AG04450 (cell line): ENCODE data around the gene OSGEP. TPM values are rescaled to one million over a fixed set of nuclear protein-coding genes. Genes with fewer than 3 reads are reported as not detected.
A peak's percentile ranks its signal among the peaks of the same experiment; 100 is the strongest.

Experiments used
- CTCF ChIA-PET: fragments of 300-600, 350-600 bp; formaldehyde crosslinking; extraction: SDS; loops from one replicate; lab custom pipeline; 2022; ENCODE audit warnings: antibody characterized with exemption, inconsistent platforms; lab: Charles Lee
- POLR2A ChIA-PET: fragments of 350-600 bp; formaldehyde crosslinking; extraction: SDS; loops from one replicate; lab custom pipeline; 2021; ENCODE audit warnings: antibody characterized with exemption, inconsistent platforms; lab: Yijun Ruan, JAX
- DNase-seq: peaks from one replicate; pipeline ENCODE4 v3.0.0-alpha.2; 2011; ENCODE audit warnings: low read depth, low spot score
- H3K27ac ChIP-seq: one replicate; pipeline ENCODE4 v1.5.1; 2012; ENCODE audit warnings: low read depth, low read length, control low read depth
- H3K27me3 ChIP-seq: one replicate; pipeline ENCODE4 v1.6.0; 2012; ENCODE audit warnings: low read length; ENCODE audit not compliant: control insufficient read depth, insufficient read depth
- H3K4me3 ChIP-seq: 2 replicates; pipeline ENCODE4 v1.5.1; 2011; ENCODE audit warnings: mild to moderate bottlenecking, low read depth, low read length, control low read depth
- H3K9me3 ChIP-seq: 2 replicates; pipeline ENCODE4 v1.5.1; 2012; ENCODE audit warnings: low read length; ENCODE audit not compliant: control insufficient read depth, insufficient read depth
- CTCF ChIP-seq: IDR thresholded peaks from 2 replicates; pipeline ENCODE4 v1.5.1; 2011; ENCODE audit warnings: low read depth, low read length, control low read depth, inconsistent platforms
- polyA plus RNA-seq: library from polyadenylated mRNA; depleted of rRNA; stranded (reverse); fragments of >200 nt; gene quantifications from 2 replicates; pipeline ENCODE4 v1.2.3, GENCODE V29; 2011

Gene OSGEP
- polyA plus RNA-seq, 1 experiment: 29.2 TPM

DNA sequence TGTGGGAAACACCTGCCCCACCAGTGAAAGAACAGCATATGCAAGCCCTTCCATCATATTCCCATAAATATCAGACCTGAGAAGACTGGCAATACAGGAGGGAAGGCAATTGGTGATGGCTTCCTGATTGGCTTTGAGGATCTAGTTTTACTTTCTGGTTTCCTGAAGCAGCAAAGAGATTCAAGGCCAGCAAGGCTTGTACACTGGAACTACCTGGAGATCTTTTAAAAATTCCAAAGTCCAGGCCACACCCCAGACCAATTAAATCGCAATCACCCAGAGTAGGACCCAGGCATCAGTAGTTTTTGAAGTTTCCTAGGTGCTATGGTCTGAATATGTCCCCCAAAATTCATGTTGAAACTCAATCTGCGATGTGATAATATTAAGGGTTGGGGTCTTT lies 38.4 kb downstream of the OSGEP start:
- CTCF ChIA-PET: interaction anchor here (0.7 to 4.4 kb wide), 30 partner anchors 9 to 555 kb away, joined by 3 to 58 read pairs (median 6); partner anchors contain the start of genes APEX1, KLHL33, OSGEP and PARP2
- no peak for DNase-seq
- POLR2A ChIA-PET: interaction anchor here (0.6 to 1.2 kb wide), 2 partner anchors 39 to 102 kb away, joined by 3 to 10 read pairs; partner anchors contain the start of genes APEX1 and OSGEP
- no peak for TF ChIP-seq CTCF
- H3K27me3 ChIP-seq: no peaks in the 10 kb centered on the region
- H3K4me3 ChIP-seq: no peak overlapping the region
- no peaks in the 10 kb centered on the region; the same call in 1 of the 2 replicates for H3K9me3 ChIP-seq
- no peak overlapping the region for H3K27ac ChIP-seq

- POLR2A ChIA-PET: interaction anchor here (0.6 to 1.2 kb wide), 2 partner anchors 39 to 102 kb away, joined by 3 to 10 read pairs; partner anchors contain the start of genes APEX1 and OSGEP
- TF ChIP-seq CTCF: peak; percentile 67
- DNase-seq: peak; percentile 23
Observed at GRCh38 chr14:20415782-20416206, 38.8 kb downstream of the OSGEP start.

GRCh38 chr14:20413744-20414082 lies 40.9 kb downstream of the OSGEP start:
- no peak for DNase-seq
- POLR2A ChIA-PET: interaction anchor here (1.0 to 2.3 kb wide), 5 partner anchors 21 to 268 kb away, joined by 3 to 19 read pairs (median 5); partner anchors contain the start of genes APEX1, OSGEP, PARP2 and PNP
- no peaks in the 10 kb centered on the region; the same call in 1 of the 2 replicates for H3K9me3 ChIP-seq
- peak overlapping the region; percentile 94 for H3K27ac ChIP-seq
- peak overlapping the region; percentile 88 for H3K4me3 ChIP-seq
- CTCF ChIA-PET: interaction anchor here (0.6 to 4.4 kb wide), 9 partner anchors 9 to 195 kb away, joined by 3 to 58 read pairs (median 30); partner anchors contain the start of genes APEX1, KLHL33, OSGEP and PARP2
- TF ChIP-seq CTCF: no peak
- no peaks in the 10 kb centered on the region for H3K27me3 ChIP-seq

More at GRCh38 chr14:20415782-20416206, 38.8 kb downstream of the OSGEP start:
- Histone ChIP-seq H3K4me3 (no peak overlapping the region), H3K9me3 (no peaks in the 10 kb centered on the region; the same call in 1 of the 2 replicates), H3K27ac (no peak overlapping the region), H3K27me3 (no peaks in the 10 kb centered on the region)
- CTCF ChIA-PET: interaction anchor here (0.6 to 4.4 kb wide), 33 partner anchors 9 to 555 kb away, joined by 3 to 58 read pairs (median 6); partner anchors contain the start of genes APEX1, KLHL33, OSGEP and PARP2

GRCh38 chr14:20412876-20413743 lies 41.5 kb downstream of the OSGEP start, which contains the start of gene TEP1:
Gene TEP1, minus strand, starts transcription at chr14:20413501. Its CDS starts 5,062 bp downstream, at chr14:20408439.
- peak; percentile 29 for DNase-seq
- Histone ChIP-seq H3K4me3 (peak within 1 kb of the TSS; percentile 88), H3K9me3 (no peaks in the 10 kb centered on the region; the same call in 1 of the 2 replicates), H3K27ac (peak within 1 kb of the TSS; percentile 94), H3K27me3 (no peaks in the 10 kb centered on the region)
- ChIA-PET POLR2A (interaction anchor here (0.6 to 2.3 kb wide), 7 partner anchors 22 to 269 kb away, joined by 3 to 19 read pairs (median 4); partner anchors contain the start of genes APEX1, OSGEP, PARP2 and PNP), CTCF (interaction anchor here (2.8 to 4.4 kb wide), 4 partner anchors 12 to 195 kb away, joined by 22 to 58 read pairs (median 41); partner anchors contain the start of gene KLHL33)
- TF ChIP-seq CTCF: no peak
